Astrocyte (in vitro differentiated cells and primary cell): ENCODE measurements around the gene POMT2.

Experiments used
- CTCF ChIP-seq: IDR thresholded peaks from 2 replicates; pipeline ENCODE4 v1.5.1; 2011; ENCODE audit warnings: low read depth, mild to moderate bottlenecking, inconsistent platforms, low read length, moderate library complexity; ENCODE audit not compliant: insufficient read depth
- EZH2 ChIP-seq: IDR thresholded peaks from 2 replicates; pipeline ENCODE4 v1.6.1; 2012; ENCODE audit warnings: mild to moderate bottlenecking, low read length, inconsistent platforms; ENCODE audit not compliant: insufficient read depth

- TF ChIP-seq CTCF (no peak), EZH2 (no peak)
These were observed 71.4 kb downstream of the POMT2 start for GRCh38 chr14:77249286-77249685.
